HepG2 (cell line): ENCODE results near the gene KANSL1.

Experiments
- ADNP ChIP-seq: sonication (generic); formaldehyde crosslinking; IDR thresholded peaks from 2 replicates; pipeline ENCODE4 v1.4.0; 2020; ENCODE audit warnings: missing genetic modification reagents
- HDAC2 ChIP-seq: sonication (generic); formaldehyde crosslinking; IDR thresholded peaks from 2 replicates; pipeline ENCODE4 v1.4.0; 2020; ENCODE audit warnings: missing genetic modification reagents
- HNRNPLL ChIP-seq: fragments of 200-400 bp; formaldehyde crosslinking; IDR thresholded peaks from 2 replicates; pipeline ENCODE4 v1.6.1; 2017; ENCODE audit warnings: mild to moderate bottlenecking, low read depth, low read length; ENCODE audit not compliant: poor library complexity, severe bottlenecking
- PHF8 ChIP-seq: sonication (generic); formaldehyde crosslinking; IDR thresholded peaks from 2 replicates; pipeline ENCODE4 v1.5.0; 2020; ENCODE audit warnings: missing genetic modification reagents
- ZFP37 ChIP-seq: sonication (generic); formaldehyde crosslinking; IDR thresholded peaks from 2 replicates; pipeline ENCODE4 v1.4.0; 2020; ENCODE audit warnings: missing genetic modification reagents, borderline replicate concordance
- ZNF10 ChIP-seq: sonication (generic); formaldehyde crosslinking; IDR thresholded peaks from 2 replicates; pipeline ENCODE4 v1.4.0; 2020; ENCODE audit warnings: mild to moderate bottlenecking, low read depth, missing genetic modification reagents, borderline replicate concordance
- TF ChIP-seq, protein P1 (sequence below): sonication (generic); formaldehyde crosslinking; IDR thresholded peaks from 2 replicates; pipeline ENCODE4 v1.5.0; 2020; ENCODE audit warnings: mild to moderate bottlenecking, missing genetic modification reagents, moderate library complexity
- TF ChIP-seq, protein P2 (sequence below): fragments of 450-650 bp; IDR thresholded peaks from 2 replicates; pipeline ENCODE4 v1.6.1; 2017; ENCODE audit warnings: mild to moderate bottlenecking
- TF ChIP-seq, protein P3 (sequence below): sonication (generic); formaldehyde crosslinking; IDR thresholded peaks from 2 replicates; pipeline ENCODE4 v1.5.0; 2020; ENCODE audit warnings: missing genetic modification reagents
- TF ChIP-seq, protein P4 (sequence below): sonication (generic); formaldehyde crosslinking; IDR thresholded peaks from 2 replicates; pipeline ENCODE4 v1.5.1; 2020; ENCODE audit warnings: mild to moderate bottlenecking, missing genetic modification reagents, moderate library complexity

DNA sequence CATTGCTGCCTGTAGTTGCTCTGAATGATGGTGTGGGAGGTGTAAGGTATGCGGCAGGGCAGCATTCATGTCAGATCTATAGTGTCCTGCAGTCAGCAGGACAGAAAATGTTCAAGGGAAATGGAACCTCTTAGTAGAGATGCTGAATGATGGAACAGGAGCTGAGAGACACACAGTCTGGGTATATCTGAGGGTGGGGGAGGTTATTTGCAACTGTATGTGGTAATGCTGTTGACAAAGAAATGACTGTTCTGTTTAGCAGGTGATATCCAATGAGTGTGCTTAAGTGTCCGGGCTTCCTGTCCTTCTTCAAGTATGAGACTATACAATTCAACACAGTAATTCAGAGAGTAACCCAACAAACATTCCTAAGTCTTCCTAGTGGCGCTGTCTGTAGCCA lies 147.6 kb downstream of the KANSL1 start:
- TF ChIP-seq HNRNPLL (no peak), PHF8 (no peak), ZFP37 (CRISPR knock-in tag) (no peak), HDAC2 (CRISPR knock-in tag) (no peak), ZNF10 (CRISPR knock-in tag) (no peak), ADNP (CRISPR knock-in tag) (no peak)
- TF ChIP-seq, protein P1, sequence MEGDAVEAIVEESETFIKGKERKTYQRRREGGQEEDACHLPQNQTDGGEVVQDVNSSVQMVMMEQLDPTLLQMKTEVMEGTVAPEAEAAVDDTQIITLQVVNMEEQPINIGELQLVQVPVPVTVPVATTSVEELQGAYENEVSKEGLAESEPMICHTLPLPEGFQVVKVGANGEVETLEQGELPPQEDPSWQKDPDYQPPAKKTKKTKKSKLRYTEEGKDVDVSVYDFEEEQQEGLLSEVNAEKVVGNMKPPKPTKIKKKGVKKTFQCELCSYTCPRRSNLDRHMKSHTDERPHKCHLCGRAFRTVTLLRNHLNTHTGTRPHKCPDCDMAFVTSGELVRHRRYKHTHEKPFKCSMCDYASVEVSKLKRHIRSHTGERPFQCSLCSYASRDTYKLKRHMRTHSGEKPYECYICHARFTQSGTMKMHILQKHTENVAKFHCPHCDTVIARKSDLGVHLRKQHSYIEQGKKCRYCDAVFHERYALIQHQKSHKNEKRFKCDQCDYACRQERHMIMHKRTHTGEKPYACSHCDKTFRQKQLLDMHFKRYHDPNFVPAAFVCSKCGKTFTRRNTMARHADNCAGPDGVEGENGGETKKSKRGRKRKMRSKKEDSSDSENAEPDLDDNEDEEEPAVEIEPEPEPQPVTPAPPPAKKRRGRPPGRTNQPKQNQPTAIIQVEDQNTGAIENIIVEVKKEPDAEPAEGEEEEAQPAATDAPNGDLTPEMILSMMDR (CRISPR knock-in tag), result no peak
- TF ChIP-seq, protein P2, sequence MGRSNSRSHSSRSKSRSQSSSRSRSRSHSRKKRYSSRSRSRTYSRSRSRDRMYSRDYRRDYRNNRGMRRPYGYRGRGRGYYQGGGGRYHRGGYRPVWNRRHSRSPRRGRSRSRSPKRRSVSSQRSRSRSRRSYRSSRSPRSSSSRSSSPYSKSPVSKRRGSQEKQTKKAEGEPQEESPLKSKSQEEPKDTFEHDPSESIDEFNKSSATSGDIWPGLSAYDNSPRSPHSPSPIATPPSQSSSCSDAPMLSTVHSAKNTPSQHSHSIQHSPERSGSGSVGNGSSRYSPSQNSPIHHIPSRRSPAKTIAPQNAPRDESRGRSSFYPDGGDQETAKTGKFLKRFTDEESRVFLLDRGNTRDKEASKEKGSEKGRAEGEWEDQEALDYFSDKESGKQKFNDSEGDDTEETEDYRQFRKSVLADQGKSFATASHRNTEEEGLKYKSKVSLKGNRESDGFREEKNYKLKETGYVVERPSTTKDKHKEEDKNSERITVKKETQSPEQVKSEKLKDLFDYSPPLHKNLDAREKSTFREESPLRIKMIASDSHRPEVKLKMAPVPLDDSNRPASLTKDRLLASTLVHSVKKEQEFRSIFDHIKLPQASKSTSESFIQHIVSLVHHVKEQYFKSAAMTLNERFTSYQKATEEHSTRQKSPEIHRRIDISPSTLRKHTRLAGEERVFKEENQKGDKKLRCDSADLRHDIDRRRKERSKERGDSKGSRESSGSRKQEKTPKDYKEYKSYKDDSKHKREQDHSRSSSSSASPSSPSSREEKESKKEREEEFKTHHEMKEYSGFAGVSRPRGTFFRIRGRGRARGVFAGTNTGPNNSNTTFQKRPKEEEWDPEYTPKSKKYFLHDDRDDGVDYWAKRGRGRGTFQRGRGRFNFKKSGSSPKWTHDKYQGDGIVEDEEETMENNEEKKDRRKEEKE, result no peak
- TF ChIP-seq, protein P3, sequence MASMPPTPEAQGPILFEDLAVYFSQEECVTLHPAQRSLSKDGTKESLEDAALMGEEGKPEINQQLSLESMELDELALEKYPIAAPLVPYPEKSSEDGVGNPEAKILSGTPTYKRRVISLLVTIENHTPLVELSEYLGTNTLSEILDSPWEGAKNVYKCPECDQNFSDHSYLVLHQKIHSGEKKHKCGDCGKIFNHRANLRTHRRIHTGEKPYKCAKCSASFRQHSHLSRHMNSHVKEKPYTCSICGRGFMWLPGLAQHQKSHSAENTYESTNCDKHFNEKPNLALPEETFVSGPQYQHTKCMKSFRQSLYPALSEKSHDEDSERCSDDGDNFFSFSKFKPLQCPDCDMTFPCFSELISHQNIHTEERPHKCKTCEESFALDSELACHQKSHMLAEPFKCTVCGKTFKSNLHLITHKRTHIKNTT (CRISPR knock-in tag), result no peak
- TF ChIP-seq, protein P4, sequence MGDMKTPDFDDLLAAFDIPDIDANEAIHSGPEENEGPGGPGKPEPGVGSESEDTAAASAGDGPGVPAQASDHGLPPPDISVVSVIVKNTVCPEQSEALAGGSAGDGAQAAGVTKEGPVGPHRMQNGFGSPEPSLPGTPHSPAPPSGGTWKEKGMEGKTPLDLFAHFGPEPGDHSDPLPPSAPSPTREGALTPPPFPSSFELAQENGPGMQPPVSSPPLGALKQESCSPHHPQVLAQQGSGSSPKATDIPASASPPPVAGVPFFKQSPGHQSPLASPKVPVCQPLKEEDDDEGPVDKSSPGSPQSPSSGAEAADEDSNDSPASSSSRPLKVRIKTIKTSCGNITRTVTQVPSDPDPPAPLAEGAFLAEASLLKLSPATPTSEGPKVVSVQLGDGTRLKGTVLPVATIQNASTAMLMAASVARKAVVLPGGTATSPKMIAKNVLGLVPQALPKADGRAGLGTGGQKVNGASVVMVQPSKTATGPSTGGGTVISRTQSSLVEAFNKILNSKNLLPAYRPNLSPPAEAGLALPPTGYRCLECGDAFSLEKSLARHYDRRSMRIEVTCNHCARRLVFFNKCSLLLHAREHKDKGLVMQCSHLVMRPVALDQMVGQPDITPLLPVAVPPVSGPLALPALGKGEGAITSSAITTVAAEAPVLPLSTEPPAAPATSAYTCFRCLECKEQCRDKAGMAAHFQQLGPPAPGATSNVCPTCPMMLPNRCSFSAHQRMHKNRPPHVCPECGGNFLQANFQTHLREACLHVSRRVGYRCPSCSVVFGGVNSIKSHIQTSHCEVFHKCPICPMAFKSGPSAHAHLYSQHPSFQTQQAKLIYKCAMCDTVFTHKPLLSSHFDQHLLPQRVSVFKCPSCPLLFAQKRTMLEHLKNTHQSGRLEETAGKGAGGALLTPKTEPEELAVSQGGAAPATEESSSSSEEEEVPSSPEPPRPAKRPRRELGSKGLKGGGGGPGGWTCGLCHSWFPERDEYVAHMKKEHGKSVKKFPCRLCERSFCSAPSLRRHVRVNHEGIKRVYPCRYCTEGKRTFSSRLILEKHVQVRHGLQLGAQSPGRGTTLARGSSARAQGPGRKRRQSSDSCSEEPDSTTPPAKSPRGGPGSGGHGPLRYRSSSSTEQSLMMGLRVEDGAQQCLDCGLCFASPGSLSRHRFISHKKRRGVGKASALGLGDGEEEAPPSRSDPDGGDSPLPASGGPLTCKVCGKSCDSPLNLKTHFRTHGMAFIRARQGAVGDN (CRISPR knock-in tag), result no peak
